PC-3 (cell line): ENCODE data around the gene SACS.

Source experiments
- CTCF ChIP-seq: fragments of 300-600 bp; sonication (generic); conservative IDR thresholded peaks from 2 replicates; pipeline ENCODE4 v1.5.1; 2017; ENCODE audit warnings: antibody characterized with exemption, low read depth, mild to moderate bottlenecking, low read length
- EZH2 ChIP-seq: fragments of 300-600 bp; sonication (generic); IDR thresholded peaks from one replicate; pipeline ENCODE4 v1.6.1; 2017; ENCODE audit warnings: antibody characterized with exemption, mild to moderate bottlenecking, low read length; ENCODE audit not compliant: unreplicated experiment

GRCh38 chr13:23447927-23448326, 14.4 kb upstream of the SACS start:
- TF ChIP-seq CTCF: no peak
- no peak for TF ChIP-seq EZH2
